Hematopoietic multipotent progenitor cell treated with erythropoietin and hydrocortisone succinate and interleukin-3 and kit ligand, for 8 days (in vitro differentiated cells): ENCODE results near the gene GNG7.
A peak's percentile ranks its signal among the peaks of the same experiment; 100 is the strongest.
"Not testable (repeated sequence)": the region's sequence is repeated elsewhere in the genome, so short reads cannot be mapped to it uniquely, and the experiment has no call there.

Experiments
- DNase-seq: peaks from one replicate; pipeline ENCODE4 v3.0.0-alpha.2; 2015

The GNG7 gene

DNA sequence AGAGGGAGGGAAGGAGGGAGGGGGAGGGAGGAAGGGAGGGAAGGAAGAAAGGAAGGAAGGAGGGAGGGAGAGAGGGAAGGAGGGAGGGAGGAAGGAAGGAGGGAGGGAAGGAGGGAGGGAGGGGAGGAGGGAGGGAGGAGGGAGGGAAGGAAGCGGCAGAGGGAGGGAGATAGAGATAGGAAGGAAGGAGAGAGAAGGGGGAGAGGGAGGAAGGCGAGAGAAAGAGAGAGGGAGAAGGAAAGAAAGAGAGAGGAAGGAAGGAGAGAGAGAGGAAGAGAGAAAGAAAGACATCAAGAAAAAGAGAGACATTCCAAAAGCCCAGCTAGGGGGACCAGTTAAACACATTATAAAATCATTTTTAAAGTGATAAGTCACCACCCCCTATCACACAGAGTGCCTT, 62.5 kb downstream of the GNG7 start:
- DNase-seq, result no peak

DNA sequence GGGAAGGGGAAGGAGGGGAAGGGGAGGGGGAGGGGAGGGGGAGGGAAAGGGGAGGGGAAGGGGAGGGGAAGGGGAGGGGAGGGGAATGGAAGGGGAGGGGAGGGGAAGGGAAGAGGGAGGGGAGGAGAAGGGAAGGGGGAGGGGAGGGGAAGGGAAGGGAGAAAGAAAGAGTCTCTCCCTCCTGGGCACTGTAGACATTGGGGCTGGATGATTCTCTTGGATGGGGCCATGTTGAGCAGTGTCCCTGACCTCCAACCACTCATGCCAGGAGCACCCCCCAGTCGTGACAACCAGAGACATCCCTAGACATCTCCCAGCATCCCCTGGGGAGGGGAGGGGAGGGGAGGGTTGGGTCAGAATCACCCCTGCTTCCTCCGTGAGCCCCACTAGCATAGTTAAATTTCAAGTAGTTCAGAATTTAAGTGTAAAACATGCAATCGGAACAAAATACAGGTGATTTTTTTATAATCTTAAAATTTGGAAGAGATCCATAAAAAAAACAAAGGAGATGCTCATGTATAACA, 64.0 kb downstream of the GNG7 start:
- no peak for DNase-seq

DNA sequence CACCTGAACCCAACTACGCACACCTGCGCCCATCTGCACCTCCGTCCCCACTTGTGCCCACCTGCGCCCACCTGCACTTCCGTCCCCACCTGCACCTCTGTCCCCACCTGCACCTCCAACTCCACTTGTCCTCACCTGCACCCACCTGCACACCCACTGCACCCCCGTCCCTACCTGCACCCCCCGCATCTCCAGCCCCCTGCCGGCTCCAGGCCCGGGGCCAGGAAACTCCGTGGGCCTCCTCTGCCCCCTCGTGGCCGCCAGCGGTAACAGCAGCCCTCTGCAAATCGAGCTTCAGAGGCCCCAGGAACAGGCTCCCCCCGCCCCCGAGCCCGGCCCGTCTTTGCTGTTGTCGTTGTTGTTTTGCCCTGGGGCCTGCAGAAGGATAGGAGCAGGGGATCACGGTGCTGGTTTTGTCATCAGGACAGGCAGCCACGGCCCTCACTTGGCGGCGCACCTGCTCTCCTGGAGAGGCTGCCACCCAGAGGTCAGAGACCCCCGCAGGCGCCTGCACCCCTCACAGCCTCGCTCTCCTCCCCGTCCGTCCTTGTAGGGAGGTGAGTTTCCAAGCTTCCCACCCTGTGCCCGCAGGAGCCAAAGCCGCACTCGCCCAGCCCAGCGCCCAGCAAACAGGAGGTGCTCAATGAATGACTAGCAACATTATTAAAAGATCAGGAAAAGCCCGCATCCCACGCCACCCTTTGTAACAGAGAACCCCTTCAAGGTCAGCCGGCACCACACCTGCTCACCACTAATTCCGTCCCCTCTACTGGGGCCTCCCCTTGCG, 65.4 kb downstream of the GNG7 start:
- DNase-seq, result peak; percentile 31

DNA sequence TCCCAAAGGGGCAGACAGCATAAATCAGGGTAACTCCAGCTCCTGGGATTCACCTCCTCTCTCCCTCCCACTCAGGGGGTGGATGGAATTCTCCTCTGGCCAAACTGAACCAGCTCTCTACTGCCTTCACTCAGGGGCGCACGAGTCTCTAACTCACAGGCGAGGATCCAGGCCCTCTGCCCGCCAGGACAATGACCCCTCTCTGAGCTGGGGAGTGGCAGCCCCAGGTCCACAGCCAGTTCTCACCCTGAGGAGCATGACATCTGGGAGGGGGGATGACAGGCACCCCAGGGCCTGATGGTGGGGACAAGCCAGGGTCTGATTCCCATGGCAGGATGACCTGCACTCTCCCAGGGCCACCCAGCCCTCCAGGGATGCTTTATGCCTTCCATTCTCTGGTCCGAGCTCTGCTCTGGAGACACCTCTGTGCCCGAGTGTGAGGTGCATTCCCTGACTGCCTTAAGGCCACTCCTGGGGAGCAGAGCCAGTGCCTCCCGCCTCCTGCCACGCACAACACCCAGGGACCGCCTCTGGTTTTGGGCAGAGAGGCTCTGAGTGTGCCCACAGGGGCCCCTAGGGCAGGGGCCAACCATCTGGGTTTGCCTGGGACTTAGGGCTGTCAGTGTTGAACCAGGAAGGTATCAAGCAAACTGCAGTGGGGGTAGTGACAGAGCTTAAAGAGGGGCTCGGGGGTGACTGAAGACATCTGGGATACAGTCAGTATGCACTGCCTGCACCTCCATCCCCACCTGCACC, 66.2 kb downstream of the GNG7 start:
- no peak for DNase-seq

DNA sequence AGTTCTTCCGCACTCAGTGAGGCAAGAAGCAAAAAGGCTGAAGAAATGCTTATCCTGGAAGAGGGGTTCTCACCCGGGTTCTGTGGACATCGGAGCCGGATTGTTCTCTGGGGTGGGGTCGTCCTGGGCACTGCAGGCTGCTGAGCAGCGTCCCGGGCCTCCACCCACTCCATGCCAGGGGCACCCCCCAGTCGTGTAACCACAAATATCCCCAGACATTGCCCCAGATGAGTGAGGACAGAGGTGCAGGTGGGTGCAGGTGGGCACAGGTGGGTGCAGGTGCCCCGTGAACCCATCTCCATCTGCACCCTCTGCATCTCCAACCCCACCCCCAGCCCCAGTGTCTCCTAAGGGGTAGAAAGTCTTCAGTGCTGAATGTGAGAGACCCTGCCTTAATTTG, 67.5 kb downstream of the GNG7 start:
- no peak for DNase-seq

DNA sequence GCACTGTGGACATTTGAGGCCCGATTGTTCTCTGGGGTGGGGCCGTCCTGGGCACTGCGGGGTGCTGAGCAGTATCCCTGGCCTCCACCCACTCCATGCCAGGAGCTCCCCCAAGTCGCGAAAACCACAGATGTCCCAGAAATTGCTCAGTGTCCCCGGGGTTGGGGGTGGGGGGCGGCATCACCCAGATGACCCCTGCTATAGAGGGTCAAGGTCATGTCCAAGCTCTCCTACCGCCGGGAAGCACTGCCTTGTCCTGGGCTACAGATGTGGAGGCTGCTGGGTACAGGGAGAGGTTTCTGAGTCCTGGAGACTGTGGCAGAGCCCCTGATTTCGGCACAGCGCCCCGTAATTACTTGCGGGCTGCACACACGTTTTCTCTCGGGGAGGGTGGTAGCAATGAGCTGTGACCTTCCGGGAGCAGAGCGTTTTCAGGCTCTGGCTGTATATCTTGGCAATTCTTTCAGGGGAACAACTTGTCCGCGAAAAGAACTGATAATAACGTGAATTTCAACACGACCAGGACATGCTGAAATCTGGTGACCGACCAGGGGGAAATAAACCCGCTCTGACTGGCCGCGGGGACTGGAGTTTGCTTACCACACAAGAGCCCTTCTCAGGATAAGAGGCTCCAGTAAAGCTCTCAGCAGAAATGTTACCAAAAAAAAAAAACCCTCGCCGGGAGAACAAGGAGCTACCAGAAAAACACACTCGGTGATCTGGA, 68.1 kb downstream of the GNG7 start:
- DNase-seq, result no peak

DNA sequence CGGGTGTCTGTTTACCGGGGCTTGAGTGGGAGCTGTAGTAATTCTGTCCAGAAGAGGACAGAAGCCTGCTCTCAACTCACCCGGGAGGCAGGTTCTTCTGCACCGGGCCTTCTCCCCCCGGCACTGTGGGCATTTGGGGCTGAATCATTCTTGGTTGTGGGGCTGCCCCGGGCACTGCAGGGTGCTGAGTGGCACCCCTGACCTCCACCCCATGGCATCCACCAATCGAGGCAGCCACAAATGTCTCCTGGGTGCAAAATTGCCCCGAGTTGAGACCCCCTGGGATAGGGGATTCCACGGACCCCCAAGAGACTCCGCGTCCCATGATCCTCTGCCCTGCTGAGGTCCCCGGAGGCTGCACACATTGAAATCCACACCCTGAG, 68.8 kb downstream of the GNG7 start:
- DNase-seq, result no peak

- DNase-seq, result peak; percentile 41
These were observed 71.2 kb downstream of the GNG7 start for GRCh38 chr19:2631213-2631821.

- DNase-seq, result no peak
These were observed 72.0 kb downstream of the GNG7 start for GRCh38 chr19:2630352-2631001.

DNA sequence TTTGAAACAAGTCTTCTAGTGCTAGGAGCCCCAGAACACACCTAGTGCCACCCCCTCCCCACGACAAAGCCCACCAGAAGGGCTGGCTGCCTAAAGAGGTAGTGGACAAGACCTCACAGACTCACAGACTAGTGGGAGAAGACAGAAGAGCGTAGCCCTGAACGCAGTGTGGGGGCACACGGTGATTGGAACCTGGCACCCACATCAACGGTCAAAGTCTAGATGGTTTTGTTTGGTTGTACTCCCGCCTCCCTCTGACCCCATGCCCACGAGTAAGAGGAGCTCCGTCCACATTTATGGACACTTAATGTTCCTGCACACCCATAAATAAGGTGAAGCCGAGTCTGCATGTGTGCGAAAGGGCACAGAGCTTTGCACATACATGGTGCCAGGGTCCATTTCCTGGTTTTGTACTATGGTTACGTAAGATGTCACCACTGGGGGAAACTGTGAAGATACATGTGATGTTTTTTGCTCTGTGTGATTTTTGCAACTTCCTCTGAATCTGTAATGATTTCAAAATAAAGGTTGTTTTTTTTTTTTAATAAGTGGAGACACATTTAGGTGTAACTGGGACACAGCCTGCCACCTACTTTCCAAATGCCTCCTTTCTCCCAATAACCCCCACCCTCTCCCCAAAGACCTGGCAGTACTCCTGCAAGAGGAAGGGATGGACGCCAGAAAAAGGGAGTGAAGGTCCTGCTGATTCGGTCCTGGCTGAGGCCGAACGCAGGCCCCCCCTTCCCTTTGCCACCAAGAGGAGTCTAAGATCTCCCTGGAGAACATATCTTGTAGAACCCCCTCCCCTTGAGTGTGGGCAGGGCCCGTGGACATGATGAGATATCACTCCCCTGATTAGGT, 72.8 kb downstream of the GNG7 start:
- DNase-seq, result no peak

GRCh38 chr19:2628597-2628996, 73.9 kb downstream of the GNG7 start:
- DNase-seq, result no peak

DNA sequence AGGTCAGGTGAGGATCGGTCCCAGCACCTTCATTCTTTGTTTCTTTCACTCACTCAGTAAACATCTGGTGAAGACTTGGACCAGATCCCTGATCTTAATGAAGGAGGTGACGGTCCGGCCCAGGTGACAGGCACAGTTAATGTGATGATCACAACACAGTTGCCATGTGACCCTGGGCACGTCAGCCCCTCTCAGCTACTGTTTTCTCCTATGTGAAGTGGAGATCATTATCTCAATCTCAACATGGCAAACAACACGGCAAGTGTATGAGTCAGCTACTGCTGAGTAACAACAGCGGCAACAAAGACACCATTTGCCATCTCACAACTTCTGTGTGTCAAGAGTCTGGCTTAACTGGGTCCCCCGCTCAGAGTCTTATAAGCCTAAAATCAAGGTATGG, 74.6 kb downstream of the GNG7 start:
- DNase-seq, result no peak

DNA sequence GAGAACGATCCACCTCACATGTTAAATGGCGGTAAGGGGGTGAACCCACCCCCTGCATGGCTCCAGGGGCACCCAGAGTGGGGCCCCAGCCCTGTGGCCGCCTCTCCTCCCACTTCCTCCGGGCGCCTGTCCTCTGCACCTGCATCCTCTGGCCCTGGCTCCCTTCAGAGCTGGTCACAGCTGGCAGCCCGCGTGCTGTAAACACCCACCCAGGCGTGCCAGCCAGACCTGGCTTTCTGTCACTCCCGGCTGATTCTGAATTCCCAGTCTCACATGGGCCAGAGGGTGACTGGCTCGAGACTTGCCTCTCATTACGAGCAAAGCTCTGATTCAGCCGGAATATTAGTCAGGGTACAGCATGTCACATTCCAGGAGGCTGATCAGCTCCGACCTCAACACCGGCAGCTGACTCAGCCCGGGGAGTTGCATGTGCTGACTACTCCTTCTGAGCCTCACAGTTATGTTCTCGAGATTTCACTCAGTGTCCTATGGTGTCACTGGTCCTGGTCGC, 75.1 kb downstream of the GNG7 start:
- no peak for DNase-seq

GRCh38 chr19:2625434-2625833, 77.1 kb downstream of the GNG7 start:
- DNase-seq, result no peak

GRCh38 chr19:2624537-2625091, 77.9 kb downstream of the GNG7 start:
- no peak for DNase-seq

- no peak for DNase-seq
These were observed 78.7 kb downstream of the GNG7 start for GRCh38 chr19:2623798-2624197.

DNA sequence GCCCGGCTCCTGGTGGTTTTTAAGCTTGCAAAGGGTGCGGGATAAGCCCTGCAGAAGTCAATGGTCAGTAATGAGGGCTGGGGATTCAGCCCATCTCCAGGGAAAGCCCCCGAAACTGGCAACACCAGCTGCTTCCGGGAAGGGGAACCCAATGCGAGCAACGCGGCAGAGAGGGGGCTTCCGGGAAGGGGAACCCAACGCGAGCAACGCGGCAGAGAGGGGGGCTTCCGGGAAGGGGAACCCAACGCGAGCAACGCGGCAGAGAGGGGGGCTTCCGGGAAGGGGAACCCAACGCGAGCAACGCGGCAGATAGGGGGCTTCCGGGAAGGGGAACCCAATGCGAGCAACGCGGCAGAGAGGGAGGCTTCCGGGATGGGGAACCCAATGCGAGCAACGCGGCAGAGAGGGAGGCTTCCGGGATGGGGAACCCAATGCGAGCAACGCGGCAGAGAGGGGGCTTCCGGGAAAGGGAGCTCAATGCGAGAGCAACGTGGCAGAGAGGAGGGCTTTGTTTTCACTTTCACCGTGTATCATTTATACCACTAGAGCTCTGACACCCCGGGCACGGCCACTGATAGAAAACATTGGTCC, 80.0 kb downstream of the GNG7 start:
- DNase-seq, result not testable (repeated sequence)

GRCh38 chr19:2619076-2619475, 83.4 kb downstream of the GNG7 start:
- DNase-seq, result no peak

DNA sequence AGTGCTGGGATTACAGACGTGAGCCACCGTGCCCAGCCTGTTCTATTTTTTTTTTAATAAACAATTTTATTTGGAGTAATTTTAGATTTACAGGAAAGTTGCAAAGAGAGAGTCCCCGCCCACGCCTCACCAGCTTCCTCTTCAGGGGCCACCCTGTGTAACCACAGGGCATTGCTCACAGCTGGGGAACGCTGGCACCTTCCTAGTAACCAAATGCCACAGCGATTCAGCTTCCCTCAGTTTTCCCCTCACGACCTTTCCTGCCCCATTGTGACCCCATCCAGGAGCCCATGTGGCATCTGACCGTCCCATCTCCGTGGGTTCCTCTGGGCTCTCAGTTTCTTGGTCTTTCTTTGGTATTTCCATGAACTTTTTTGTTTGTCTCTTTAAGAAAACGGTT, 83.9 kb downstream of the GNG7 start:
- peak; percentile 57 for DNase-seq

- DNase-seq, result no peak
These were observed 84.9 kb downstream of the GNG7 start for GRCh38 chr19:2617393-2618165.
